KOPT-K1 (cell line): Measurements from ENCODE around the gene RALGAPA2.

ENCODE experiments used
- H3K27ac ChIP-seq: fragments of 200-600 bp; sonication (generic); 2 replicates; pipeline ENCODE4 v1.5.1; 2016; ENCODE audit warnings: antibody characterized with exemption, mild to moderate bottlenecking, low read depth, low read length; ENCODE audit not compliant: poor library complexity, severe bottlenecking
- H3K36me3 ChIP-seq: fragments of 200-600 bp; sonication (generic); 2 replicates; pipeline ENCODE4 v1.5.1; 2017; ENCODE audit warnings: antibody characterized with exemption, mild to moderate bottlenecking, low read length, moderate library complexity; ENCODE audit not compliant: insufficient read depth
- H3K9me3 ChIP-seq: fragments of 200-600 bp; sonication (generic); 2 replicates; pipeline ENCODE4 v1.5.1; 2017; ENCODE audit warnings: antibody characterized with exemption, low read length, mild to moderate bottlenecking; ENCODE audit not compliant: insufficient read depth, poor library complexity, severe bottlenecking

The RALGAPA2 gene

DNA sequence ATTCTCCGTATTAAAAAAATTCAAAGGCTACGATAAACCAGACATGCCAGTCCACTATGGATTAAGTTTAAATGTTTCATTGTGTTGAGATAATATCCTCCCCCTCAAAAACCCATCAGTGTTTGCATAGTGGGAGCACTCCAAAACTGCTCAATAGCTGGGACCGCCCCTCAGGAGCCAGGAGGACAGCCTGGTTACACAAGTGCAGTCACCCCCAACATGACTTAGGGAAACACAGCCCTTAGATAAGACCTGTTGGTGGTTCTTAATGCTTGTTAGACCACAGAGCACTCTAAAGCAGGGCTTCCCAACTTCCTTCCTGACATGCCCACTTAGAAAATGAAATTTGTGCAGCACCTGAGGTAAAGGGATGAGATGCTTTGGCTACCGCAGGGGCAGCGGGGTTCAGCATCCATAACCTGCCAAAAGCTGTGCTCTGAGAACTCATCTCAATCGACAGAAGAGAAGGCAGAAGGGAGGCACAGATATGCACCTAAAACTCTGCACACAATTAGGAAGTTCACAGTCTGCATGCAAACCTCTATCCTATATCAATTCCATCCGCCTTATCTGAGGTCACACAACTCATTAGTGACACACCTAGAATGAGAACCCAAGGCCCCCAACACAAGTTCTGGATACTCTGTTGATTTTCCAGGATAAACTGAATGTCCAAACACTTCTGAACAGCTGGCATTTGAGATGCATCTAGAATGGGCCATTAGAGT, 74.3 kb downstream of the RALGAPA2 start:
- Histone ChIP-seq H3K36me3 (peaks cover 14% of the 10 kb centered on the region; the same call in 1 of the 2 replicates), H3K27ac (no peak overlapping the region), H3K9me3 (no peaks in the 10 kb centered on the region)

GRCh38 chr20:20635006-20635405, 77.4 kb downstream of the RALGAPA2 start:
- no peak overlapping the region for H3K27ac ChIP-seq
- no peaks in the 10 kb centered on the region for H3K9me3 ChIP-seq
- H3K36me3 ChIP-seq, result peaks cover 14% of the 10 kb centered on the region; the same call in 1 of the 2 replicates

DNA sequence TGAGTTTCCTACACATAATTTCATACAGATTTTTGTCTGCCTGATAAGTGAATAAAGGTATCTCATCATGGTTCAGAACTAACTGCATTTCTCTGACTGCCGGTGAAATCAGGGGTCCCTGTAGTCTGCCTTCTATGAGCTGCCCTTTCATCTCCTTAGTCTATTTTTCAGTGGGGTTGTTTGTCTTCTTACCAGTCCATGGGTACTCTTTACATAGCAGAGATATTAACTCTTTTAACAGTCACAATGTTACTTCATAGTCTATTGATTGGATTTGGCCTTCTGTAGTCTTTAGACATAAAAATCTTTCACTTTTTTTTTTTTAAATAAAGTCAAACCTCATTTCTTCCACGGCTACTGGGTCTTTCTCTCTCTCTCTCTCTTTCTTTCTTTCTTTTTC, 79.8 kb downstream of the RALGAPA2 start:
- H3K27ac ChIP-seq, result no peak overlapping the region
- no peaks in the 10 kb centered on the region for H3K9me3 ChIP-seq
- peaks cover 25% of the 10 kb centered on the region; the same call in 1 of the 2 replicates for H3K36me3 ChIP-seq

GRCh38 chr20:20630551-20630950, 81.9 kb downstream of the RALGAPA2 start:
- Histone ChIP-seq H3K9me3 (no peaks in the 10 kb centered on the region), H3K36me3 (peaks cover 25% of the 10 kb centered on the region; the same call in 1 of the 2 replicates), H3K27ac (no peak overlapping the region)

DNA sequence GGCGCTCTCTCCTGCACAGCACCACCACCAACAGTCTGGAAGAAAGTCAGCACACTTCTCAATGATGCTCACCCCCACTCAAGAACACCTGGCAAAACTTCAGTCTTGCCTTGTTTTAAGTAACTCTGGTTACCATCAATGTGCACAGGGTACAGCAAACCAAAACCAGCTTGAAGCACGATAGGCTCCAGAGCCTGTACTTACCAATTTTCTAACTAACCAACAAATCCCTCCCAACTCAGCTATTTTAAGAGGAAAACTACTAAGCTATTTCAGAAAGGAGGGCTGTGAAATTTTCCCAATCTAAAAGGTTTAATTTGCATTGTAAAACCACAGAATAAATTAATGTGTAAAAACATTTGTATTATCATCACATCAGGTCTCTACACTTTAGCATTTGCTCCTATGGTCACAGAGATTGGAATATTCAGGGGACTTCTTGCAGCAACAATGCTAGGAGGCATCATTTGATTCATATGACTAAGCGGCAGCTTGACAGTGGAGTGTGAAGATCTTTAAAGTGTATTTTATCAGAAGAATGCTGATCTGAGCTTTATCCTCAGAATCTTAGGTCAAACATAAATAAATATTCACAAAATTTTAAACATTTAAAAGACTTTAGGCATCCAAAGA, 82.8 kb downstream of the RALGAPA2 start:
- no peak overlapping the region for H3K27ac ChIP-seq
- H3K9me3 ChIP-seq, result no peaks in the 10 kb centered on the region
- H3K36me3 ChIP-seq, result peaks cover 18% of the 10 kb centered on the region; the same call in 1 of the 2 replicates

GRCh38 chr20:20628314-20628713, 84.1 kb downstream of the RALGAPA2 start:
- H3K36me3 ChIP-seq, result peaks cover 11% of the 10 kb centered on the region; the same call in 1 of the 2 replicates
- no peak overlapping the region for H3K27ac ChIP-seq
- no peaks in the 10 kb centered on the region for H3K9me3 ChIP-seq

DNA sequence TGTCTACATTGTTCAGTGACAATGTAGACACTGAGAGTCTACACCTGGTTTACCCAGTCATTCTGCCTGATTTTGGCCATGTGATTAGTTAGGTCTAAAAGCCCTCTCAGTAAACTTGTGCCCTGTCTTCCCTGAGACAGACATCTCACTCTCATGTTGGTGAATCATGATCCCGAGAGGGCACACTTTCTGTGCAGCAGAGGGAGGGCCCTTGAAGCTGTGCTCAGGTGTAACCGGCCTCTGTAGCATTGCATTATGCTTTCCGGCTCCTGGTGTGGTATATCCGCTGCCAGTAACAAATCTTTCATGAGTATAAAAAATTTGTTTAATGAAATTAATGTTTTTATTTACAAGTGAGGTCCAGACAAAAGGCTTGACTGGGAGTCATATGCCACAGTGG, 85.0 kb downstream of the RALGAPA2 start:
- no peak overlapping the region for H3K27ac ChIP-seq
- no peaks in the 10 kb centered on the region for H3K9me3 ChIP-seq
- H3K36me3 ChIP-seq, result peaks cover 11% of the 10 kb centered on the region; the same call in 1 of the 2 replicates

GRCh38 chr20:20624914-20625313, 87.5 kb downstream of the RALGAPA2 start:
- Histone ChIP-seq H3K36me3 (peaks cover 11% of the 10 kb centered on the region; the same call in 1 of the 2 replicates), H3K9me3 (no peaks in the 10 kb centered on the region), H3K27ac (no peak overlapping the region)

DNA sequence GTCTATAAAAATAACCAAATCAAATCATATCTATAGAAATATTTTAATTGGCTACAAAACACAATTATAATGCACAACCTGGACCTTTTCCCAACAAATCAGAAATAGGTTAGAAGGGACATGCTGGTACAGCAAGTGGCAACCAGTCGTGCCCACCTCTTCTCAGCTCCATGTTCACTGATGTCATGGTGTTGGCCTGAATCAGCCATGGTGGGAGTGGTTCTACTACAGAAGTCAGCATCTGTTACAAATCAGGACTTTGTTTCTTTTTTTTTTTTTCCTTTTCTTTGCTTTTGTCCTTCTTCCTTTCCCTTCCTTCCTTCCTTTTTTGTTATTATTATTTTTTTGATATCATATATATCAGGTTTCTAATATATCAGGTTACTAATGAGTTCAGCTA, 91.2 kb downstream of the RALGAPA2 start:
- H3K9me3 ChIP-seq, result no peaks in the 10 kb centered on the region
- H3K27ac ChIP-seq, result no peak overlapping the region
- H3K36me3 ChIP-seq, result no peaks in the 10 kb centered on the region

DNA sequence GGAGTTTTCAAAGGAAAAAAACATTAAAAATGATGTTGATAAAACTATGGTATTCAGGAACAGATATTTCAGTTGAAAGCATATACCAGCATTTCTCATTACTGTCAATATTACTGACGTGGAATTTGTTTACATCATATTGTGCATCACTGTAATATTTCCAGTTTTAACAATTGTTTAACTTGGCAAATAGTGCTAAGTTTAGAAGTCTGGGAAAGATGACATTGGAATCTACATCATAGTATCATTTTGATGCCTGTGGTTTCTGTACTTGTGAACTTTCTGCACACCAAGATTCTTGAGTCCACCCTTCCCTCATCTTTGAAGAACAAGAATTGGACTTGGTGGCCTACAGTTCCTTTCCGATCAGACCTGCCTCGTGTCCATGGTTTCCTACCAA, 98.1 kb downstream of the RALGAPA2 start:
- H3K36me3 ChIP-seq, result no peaks in the 10 kb centered on the region
- no peak overlapping the region for H3K27ac ChIP-seq
- no peaks in the 10 kb centered on the region for H3K9me3 ChIP-seq

DNA sequence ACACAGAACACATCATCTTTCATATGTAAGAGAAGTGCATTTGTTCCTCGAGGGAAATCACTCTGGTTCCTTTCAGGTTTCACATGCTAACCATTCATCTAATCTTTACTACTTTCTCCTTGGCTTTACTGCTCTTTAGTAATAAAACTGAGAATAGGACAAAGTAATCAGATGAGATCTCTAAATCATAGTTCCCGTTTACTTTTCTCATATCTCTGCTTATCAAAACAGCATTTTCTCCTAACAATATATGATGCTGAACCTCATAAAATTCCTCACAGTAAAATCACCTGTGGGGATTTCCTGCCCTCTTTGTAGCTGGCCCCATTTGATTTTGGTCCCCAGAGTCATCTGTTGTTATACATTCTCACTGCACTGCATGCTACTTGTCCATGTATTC, 100.2 kb downstream of the RALGAPA2 start:
- Histone ChIP-seq H3K27ac (no peak overlapping the region), H3K36me3 (no peaks in the 10 kb centered on the region), H3K9me3 (no peaks in the 10 kb centered on the region)

DNA sequence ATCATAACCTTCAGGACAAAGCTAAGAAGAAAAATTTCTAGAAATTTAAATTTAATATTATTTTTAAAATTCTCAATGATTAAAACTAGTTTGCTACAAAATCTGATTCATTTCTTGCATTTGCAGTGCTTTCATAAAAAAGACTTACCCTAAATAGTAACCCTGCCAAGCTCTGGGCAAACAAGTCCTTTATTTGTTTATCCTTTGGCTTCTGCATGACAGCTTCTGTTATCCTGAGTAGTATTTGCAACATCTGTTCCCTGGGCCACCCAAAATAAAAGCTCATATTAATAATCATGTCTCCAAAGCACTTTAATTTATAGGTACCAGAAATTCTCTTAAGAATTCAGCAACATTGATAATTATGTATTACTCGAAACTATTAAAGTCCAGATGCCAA, 101.3 kb downstream of the RALGAPA2 start:
- H3K9me3 ChIP-seq, result no peaks in the 10 kb centered on the region
- H3K27ac ChIP-seq, result no peak overlapping the region
- H3K36me3 ChIP-seq, result no peaks in the 10 kb centered on the region

GRCh38 chr20:20609522-20609921, 102.9 kb downstream of the RALGAPA2 start:
- Histone ChIP-seq H3K9me3 (no peaks in the 10 kb centered on the region), H3K27ac (no peak overlapping the region), H3K36me3 (no peaks in the 10 kb centered on the region)

DNA sequence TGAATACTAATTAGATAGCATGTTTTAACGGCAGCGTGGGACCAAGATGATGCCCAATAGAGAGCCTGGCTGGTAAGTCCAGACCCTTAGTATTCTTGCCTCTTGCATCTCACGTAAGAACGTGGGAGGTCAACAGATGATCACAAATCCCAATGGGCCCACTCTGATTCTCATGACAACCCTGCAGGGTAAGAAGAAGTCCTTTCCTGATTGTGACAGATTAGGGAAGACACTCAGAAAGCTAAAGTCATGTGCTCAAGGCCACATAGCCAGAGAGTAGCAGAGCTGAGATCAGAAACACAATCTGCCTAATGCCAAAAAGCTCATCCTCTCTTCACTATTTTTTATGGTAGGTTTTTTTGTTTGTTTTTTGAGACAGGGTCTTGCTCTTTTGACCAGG, 103.8 kb downstream of the RALGAPA2 start:
- Histone ChIP-seq H3K27ac (no peak overlapping the region), H3K36me3 (no peaks in the 10 kb centered on the region), H3K9me3 (no peaks in the 10 kb centered on the region)

DNA sequence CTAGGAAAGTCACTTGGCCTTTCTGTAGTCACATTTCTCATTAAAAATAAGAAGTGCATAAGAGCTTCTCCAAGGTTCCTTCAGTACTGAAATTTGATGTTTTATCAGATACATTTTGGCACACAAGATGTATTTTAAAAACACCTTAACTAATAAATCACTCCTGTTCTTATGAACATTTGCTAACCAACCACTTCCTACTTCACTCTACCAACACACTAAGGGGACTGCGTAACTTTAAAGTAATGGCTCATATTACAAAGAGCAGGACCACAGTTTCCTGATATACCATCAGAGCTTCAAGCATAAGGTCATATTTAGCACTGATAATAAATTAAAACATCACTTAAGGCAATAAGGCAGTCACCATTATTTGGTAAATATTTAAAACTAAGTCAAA, 104.4 kb downstream of the RALGAPA2 start:
- H3K9me3 ChIP-seq, result no peaks in the 10 kb centered on the region
- no peak overlapping the region for H3K27ac ChIP-seq
- H3K36me3 ChIP-seq, result no peaks in the 10 kb centered on the region

- Histone ChIP-seq H3K36me3 (no peaks in the 10 kb centered on the region), H3K9me3 (no peaks in the 10 kb centered on the region), H3K27ac (no peak overlapping the region)
Observed at GRCh38 chr20:20606881-20607280, 105.6 kb downstream of the RALGAPA2 start.
